Fibroblast of lung (primary cell): ENCODE data around the gene SIRT4.

ENCODE experiments used
- EZH2 ChIP-seq: IDR thresholded peaks from 2 replicates; pipeline ENCODE4 v1.5.1; 2012; ENCODE audit warnings: low read length, control low read depth, mild to moderate bottlenecking; ENCODE audit errors: missing control alignments
- TF ChIP-seq, protein P1 (sequence below), 2 donors: IDR thresholded peaks in 1 of 2; conservative IDR thresholded peaks in 1 of 2; 1 replicate in 1 of 2; 2 replicates in 1 of 2; pipeline ENCODE4 v1.5.1; 2011 to 2012; ENCODE audit warnings: low read length in 2 of 2, control low read depth in 1 of 2, inconsistent platforms in 1 of 2, low read depth in 1 of 2, mild to moderate bottlenecking in 1 of 2

DNA sequence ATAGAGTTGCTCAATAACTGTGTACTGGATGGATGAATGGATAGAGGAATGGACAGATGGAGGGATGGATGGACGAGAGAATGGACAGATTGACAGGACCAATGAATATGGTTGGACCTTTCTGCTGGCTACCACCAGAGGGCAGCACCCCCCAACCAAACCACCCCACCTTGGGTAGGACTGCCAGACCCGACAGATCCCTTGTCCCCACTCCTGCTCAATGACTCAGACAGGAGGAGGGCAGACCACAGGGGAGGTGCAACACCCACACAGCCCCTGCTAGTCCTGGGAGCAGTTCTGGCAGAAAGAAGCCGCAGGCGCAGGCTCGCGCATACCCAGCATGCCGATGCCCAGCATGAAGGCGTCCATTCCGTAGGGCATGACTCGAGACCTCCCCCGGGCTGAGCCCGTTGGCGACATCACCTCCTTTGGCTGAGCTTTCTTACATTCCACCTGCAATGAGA is 54.5 kb downstream of the SIRT4 start:
- TF ChIP-seq, protein P1, sequence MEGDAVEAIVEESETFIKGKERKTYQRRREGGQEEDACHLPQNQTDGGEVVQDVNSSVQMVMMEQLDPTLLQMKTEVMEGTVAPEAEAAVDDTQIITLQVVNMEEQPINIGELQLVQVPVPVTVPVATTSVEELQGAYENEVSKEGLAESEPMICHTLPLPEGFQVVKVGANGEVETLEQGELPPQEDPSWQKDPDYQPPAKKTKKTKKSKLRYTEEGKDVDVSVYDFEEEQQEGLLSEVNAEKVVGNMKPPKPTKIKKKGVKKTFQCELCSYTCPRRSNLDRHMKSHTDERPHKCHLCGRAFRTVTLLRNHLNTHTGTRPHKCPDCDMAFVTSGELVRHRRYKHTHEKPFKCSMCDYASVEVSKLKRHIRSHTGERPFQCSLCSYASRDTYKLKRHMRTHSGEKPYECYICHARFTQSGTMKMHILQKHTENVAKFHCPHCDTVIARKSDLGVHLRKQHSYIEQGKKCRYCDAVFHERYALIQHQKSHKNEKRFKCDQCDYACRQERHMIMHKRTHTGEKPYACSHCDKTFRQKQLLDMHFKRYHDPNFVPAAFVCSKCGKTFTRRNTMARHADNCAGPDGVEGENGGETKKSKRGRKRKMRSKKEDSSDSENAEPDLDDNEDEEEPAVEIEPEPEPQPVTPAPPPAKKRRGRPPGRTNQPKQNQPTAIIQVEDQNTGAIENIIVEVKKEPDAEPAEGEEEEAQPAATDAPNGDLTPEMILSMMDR (conservative IDR thresholded peaks at IDR 0.05 in 1 of 2, IDR thresholded peaks at IDR 0.05 in 1 of 2; ENCODE audit: low read depth in 1 of 2, low read length in 2 of 2) = peak; percentile 87 to 88
- no peak for TF ChIP-seq EZH2
